ENCODE measurements around the gene CAMTA1.

DNA sequence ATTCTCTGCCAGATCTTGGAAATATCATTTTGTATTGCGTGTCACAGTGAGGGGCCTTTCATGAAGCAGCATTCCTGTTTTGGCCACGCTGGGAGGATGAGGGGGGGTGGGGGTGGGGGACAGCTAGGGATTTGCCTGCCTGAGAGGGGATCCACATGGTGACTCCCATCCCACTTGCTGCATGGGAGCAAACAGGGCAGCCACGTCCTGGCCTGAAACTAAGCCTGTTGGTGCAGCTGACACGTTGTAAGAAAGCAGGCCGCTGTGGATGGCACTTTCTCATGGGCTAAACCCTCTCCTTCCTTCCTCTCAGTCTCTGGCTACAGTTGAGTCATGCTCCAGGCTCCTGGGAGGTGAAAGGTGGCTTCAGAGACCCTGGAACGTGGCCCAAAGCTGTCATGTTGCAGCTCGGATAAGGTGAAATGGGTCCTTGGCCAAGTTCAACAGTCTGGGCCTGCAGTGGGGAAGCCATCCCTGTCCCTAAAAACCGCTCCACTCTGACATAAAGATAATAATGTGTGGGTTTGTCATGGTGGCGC, 639.2 kb downstream of the CAMTA1 start:
- TF ChIP-seq, protein P1, sequence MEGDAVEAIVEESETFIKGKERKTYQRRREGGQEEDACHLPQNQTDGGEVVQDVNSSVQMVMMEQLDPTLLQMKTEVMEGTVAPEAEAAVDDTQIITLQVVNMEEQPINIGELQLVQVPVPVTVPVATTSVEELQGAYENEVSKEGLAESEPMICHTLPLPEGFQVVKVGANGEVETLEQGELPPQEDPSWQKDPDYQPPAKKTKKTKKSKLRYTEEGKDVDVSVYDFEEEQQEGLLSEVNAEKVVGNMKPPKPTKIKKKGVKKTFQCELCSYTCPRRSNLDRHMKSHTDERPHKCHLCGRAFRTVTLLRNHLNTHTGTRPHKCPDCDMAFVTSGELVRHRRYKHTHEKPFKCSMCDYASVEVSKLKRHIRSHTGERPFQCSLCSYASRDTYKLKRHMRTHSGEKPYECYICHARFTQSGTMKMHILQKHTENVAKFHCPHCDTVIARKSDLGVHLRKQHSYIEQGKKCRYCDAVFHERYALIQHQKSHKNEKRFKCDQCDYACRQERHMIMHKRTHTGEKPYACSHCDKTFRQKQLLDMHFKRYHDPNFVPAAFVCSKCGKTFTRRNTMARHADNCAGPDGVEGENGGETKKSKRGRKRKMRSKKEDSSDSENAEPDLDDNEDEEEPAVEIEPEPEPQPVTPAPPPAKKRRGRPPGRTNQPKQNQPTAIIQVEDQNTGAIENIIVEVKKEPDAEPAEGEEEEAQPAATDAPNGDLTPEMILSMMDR (conservative IDR thresholded peaks at IDR 0.05; ENCODE audit: low read depth, low read length): no peak
- TF ChIP-seq EZH2 (IDR thresholded peaks at IDR 0.05; ENCODE audit: borderline replicate concordance, low read depth, low read length, poor library complexity, severe bottlenecking): no peak

Data from A673 (cell line).